GM13976 (cell line): ENCODE data around the gene HTR7.
"Not testable (repeated sequence)": the region's sequence is repeated elsewhere in the genome, so short reads cannot be mapped to it uniquely, and the experiment has no call there.

ENCODE experiments used
- DNase-seq: peaks from one replicate; pipeline ENCODE4 v3.0.0; 2012; ENCODE audit warnings: low spot score
- CTCF ChIP-seq: IDR thresholded peaks from 2 replicates; pipeline ENCODE4 v1.5.1; 2012; ENCODE audit warnings: borderline replicate concordance, mild to moderate bottlenecking; ENCODE audit not compliant: insufficient read depth; ENCODE audit errors: extremely low read depth, missing control alignments, control extremely low read depth
- in situ Hi-C: fragments of 300-500 bp; cut with MboI; formaldehyde crosslinking; loops from one replicate; pipeline ENCODE4 v1.12.0; 2022; ENCODE audit warnings: low sequenced_read_pairs, mixed read lengths, inconsistent platforms; ENCODE audit not compliant: unreplicated experiment

The HTR7 gene

GRCh38 chr10:90857635-90858460 is at the start of gene HTR7:
TSS of gene HTR7 (minus strand) at chr10:90858039. CDS start at chr10:90857671, 368 bp downstream.
- TF ChIP-seq CTCF, result peak; percentile 53
- in situ Hi-C loops, result loop anchor here (25.0 kb wide), 1 partner anchor 1071 kb away; no protein-coding TSS in a partner anchor
- DNase-seq, result peak; percentile 83

DNA sequence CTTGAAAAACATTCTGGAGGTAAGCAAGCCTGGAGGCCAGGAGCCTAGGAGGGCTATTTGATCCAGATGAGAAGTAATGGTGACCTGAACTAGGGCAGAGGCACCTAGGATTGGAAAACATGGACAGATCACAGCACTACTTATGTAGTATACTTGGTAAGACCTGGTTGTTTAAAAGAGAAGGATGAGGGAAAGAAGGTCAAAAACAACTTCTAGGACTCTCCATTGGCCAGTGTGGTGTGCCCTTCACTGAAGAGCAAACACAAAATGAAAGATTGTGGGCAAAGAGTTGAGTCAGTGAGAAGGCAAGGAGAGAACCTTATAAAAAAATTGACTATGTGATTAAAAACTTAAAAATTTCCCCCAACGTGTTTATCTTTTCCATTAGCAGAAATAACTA is 48.8 kb upstream of the HTR7 start:
- no peak for DNase-seq
- in situ Hi-C loops, result no loop called here
- TF ChIP-seq CTCF, result no peak

DNA sequence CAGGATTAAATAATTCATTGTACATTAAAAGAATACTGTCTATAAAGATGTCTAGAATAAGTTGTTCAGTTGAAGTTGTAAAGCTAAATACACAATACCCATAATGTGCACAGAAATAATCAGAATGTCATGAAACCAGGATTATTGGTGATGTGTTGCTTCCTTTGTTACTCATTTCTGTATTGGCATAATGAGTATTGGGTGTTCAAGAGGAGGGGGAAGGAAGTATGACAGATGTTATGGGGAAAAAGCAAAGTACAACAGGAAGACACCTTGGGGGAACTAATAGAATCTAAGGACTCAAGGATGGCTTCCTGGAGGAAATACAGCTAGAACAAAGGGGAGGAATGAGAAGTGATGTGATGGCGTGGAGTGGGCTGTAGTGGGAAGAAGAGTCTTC is 48.1 kb upstream of the HTR7 start:
- in situ Hi-C loops, result no loop called here
- DNase-seq, result no peak
- TF ChIP-seq CTCF, result no peak

GRCh38 chr10:90896916-90897315 is 39.1 kb upstream of the HTR7 start:
- in situ Hi-C loops, result not testable (repeated sequence)

GRCh38 chr10:90893190-90893589 is 35.4 kb upstream of the HTR7 start:
- in situ Hi-C loops, result no loop called here
- no peak for TF ChIP-seq CTCF
- no peak for DNase-seq

More at GRCh38 chr10:90896916-90897315, 39.1 kb upstream of the HTR7 start:
- DNase-seq, result not testable (repeated sequence)

DNA sequence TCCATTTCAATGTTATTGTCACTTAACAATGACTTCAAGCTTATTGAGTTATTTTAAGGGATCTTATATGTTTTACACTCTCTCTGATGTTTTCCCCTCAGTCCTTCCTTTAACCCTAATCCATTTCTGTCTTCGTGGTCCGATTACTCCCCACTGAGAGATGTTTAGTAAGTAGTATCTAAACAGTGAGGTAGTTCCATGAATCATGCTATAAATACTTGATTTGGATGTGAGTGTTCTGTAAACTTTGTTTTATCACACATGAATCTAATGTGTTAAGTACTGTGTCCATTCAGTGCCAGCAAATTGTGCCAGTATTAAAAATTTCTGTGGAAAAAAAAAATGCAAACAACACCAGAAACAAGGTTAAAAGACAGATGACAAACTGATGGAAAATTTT is 32.5 kb upstream of the HTR7 start:
- DNase-seq, result no peak
- in situ Hi-C loops, result no loop called here

More for the DNA sequence above, 32.5 kb upstream of the HTR7 start:
- TF ChIP-seq CTCF, result no peak
